GM06990 (cell line): Measurements from ENCODE around the gene GC.

Source experiments
- DNase-seq: peaks from one replicate; pipeline ENCODE4 v3.0.0-alpha.2; 2011; ENCODE audit not compliant: insufficient read length; ENCODE audit errors: extremely low read depth
- H3K27me3 ChIP-seq: replicated peaks from 2 replicates; pipeline ENCODE4 v1.6.0; 2011; ENCODE audit warnings: low read length; ENCODE audit not compliant: control insufficient read depth, insufficient read depth
- H3K36me3 ChIP-seq: 2 replicates; pipeline ENCODE4 v1.5.1; 2011; ENCODE audit warnings: low read length; ENCODE audit not compliant: control insufficient read depth, insufficient read depth
- H3K4me3 ChIP-seq: replicated peaks from 2 replicates; pipeline ENCODE4 v1.5.1; 2011; ENCODE audit warnings: low read depth, mild to moderate bottlenecking, control low read depth, low read length
- TF ChIP-seq, protein P1 (sequence below): IDR thresholded peaks from 2 replicates; pipeline ENCODE4 v1.5.1; 2011; ENCODE audit warnings: low read length, control low read depth, mild to moderate bottlenecking, inconsistent platforms; ENCODE audit not compliant: insufficient read depth, poor library complexity, severe bottlenecking

Gene GC

DNA sequence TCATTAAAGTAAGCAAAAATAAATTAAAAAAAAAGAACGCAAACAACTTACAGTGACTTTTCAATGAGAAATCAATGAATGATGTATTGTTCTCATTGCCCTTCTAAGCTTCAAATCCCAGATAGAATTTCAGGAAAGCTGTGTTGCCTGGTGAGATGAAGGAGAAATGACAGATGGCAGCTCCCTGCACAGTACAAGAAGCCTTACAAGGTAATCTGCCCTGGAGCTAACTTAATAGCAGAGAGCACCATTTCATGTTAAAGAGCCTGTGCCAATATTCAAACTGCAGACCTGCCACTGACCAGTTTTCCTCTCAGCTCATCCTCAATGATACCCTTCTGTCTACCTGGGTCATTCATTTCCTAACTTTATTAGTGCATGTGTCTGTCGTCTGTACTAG is 54.0 kb downstream of the GC start:
- no peaks in the 10 kb centered on the region for H3K36me3 ChIP-seq
- DNase-seq, result no peak
- no peaks in the 10 kb centered on the region for H3K27me3 ChIP-seq
- TF ChIP-seq, protein P1, sequence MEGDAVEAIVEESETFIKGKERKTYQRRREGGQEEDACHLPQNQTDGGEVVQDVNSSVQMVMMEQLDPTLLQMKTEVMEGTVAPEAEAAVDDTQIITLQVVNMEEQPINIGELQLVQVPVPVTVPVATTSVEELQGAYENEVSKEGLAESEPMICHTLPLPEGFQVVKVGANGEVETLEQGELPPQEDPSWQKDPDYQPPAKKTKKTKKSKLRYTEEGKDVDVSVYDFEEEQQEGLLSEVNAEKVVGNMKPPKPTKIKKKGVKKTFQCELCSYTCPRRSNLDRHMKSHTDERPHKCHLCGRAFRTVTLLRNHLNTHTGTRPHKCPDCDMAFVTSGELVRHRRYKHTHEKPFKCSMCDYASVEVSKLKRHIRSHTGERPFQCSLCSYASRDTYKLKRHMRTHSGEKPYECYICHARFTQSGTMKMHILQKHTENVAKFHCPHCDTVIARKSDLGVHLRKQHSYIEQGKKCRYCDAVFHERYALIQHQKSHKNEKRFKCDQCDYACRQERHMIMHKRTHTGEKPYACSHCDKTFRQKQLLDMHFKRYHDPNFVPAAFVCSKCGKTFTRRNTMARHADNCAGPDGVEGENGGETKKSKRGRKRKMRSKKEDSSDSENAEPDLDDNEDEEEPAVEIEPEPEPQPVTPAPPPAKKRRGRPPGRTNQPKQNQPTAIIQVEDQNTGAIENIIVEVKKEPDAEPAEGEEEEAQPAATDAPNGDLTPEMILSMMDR, result no peak
- H3K4me3 ChIP-seq, result no peak overlapping the region

- no peaks in the 10 kb centered on the region for H3K27me3 ChIP-seq
- TF ChIP-seq, protein P1, result peak; percentile 49
- H3K36me3 ChIP-seq, result no peaks in the 10 kb centered on the region
- no peak overlapping the region for H3K4me3 ChIP-seq
- DNase-seq, result no peak
Observed at GRCh38 chr4:71713611-71714203, 70.2 kb downstream of the GC start.

GRCh38 chr4:71711985-71712348 is 71.9 kb downstream of the GC start:
- H3K4me3 ChIP-seq, result no peak overlapping the region
- H3K36me3 ChIP-seq, result no peaks in the 10 kb centered on the region
- DNase-seq, result no peak
- no peaks in the 10 kb centered on the region for H3K27me3 ChIP-seq
- TF ChIP-seq, protein P1, result no peak

DNA sequence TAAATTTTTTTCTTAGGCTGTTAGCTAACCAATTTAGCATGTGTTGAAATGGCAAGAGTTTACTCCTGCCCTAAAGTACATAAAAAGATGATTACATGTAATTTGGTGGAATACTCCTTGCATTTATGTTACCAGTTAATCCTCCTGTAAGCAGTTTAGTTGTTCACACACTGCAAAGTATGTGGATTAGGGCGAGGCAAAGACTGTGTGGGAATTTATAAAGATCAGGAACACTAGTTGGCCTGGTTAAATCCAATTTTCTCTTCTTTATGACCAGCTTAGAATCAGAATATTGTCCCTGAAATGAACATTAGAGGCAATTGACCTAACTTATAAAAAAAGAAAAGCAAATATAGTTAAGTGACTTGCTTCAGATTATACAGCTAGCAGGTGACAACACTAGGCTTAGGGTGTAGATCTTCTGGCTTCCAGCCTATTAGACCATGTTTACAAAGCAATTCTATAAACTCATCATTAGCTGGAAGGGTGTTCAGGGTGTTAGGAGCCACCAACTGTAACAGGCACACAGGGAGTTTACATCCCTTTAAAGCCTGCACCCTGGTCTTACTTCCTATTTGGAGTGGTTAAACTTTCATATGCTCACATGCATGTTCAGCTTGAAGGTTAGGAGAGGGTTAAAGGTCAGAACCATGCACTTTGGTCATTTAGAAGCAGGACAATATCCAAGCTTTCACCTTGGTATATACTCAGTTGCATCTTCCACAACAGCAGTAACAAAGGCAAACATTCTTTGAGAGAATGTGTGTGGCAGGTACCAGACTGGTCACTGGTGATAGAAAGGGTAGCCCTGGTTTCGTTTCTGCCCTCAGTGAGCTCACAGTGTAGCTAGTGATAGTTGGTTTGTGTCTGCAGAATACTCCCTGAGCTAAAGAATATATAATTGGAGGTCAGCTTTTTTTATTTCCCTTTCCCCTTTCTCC is 72.6 kb downstream of the GC start:
- DNase-seq, result no peak
- Histone ChIP-seq H3K27me3 (no peaks in the 10 kb centered on the region), H3K36me3 (no peaks in the 10 kb centered on the region), H3K4me3 (no peak overlapping the region)
- TF ChIP-seq, protein P1, result no peak

DNA sequence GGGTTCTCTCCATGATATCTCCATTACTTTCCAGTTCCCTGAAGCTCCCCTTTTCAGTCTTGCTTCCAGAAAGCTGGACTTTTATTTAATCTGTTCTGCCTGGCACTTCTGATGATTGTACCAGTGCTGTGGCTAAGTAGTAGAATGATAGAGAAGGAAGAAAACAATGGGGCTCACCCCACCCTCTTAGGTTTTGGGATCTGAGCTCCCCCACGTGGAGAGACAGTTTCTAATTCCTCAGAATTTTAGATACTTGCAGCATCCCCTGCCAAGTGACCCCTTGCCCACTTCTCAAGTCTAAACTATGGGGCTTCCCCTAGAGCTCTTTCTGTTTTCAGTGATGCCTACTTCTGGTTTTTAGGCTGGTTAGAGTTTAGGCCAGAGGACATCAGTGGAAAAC is 73.9 kb downstream of the GC start:
- H3K36me3 ChIP-seq, result no peaks in the 10 kb centered on the region
- no peaks in the 10 kb centered on the region for H3K27me3 ChIP-seq
- TF ChIP-seq, protein P1, result no peak
- no peak overlapping the region for H3K4me3 ChIP-seq
- DNase-seq, result no peak
